Lower leg skin (tissue), 4 donors: Measurements from ENCODE around the gene ARTN. TPM values are rescaled to one million over a fixed set of nuclear protein-coding genes. Genes with fewer than 3 reads are reported as not detected.

Source experiments
- DNase-seq, 2 donors: peaks; one replicate each; pipeline ENCODE4 v3.0.0-alpha.2; 2019; ENCODE audit warnings: low spot score in 2 of 2
- H3K4me3 ChIP-seq: fragments of 200-600 bp; sonication (generic); 2 replicates; pipeline ENCODE4 v1.5.1; 2017; ENCODE audit warnings: mild to moderate bottlenecking, low read depth; ENCODE audit not compliant: poor library complexity, severe bottlenecking
- CTCF ChIP-seq, 3 donors: fragments of 450-650 bp; IDR thresholded peaks; one replicate each; pipeline ENCODE4 v1.5.1; 2016; ENCODE audit warnings: antibody characterized with exemption in 3 of 3, mild to moderate bottlenecking in 3 of 3, moderate library complexity in 2 of 3
- POLR2A ChIP-seq, 2 donors: fragments of 450-650 bp; IDR thresholded peaks; one replicate each; pipeline ENCODE4 v1.6.1; 2016 to 2017; ENCODE audit warnings: antibody characterized with exemption in 2 of 2, mild to moderate bottlenecking in 1 of 2, moderate library complexity in 1 of 2
- WGBS, 2 donors: methylation state at CpG; one replicate each; pipeline ENCODE4 v1.1.5; 2018; 5-methylcytosine and 5-hydroxymethylcytosine counted together
- intact Hi-C: fragments of 100-400 bp; cut with DNase I; formaldehyde crosslinking; loops from one replicate; pipeline ENCODE4 v1.15.0; 2023; ENCODE audit warnings: low total_unique reads
- total RNA-seq, 4 donors: library from RNA; depleted of rRNA; stranded (reverse); fragments of >200 nt; gene quantifications; one replicate each; pipeline ENCODE4 v1.1.0, GENCODE V29; 2016

ARTN gene
- total RNA-seq, 4 donors from 2014 or later: 0.63 to 3.6 (median 0.84) TPM

DNA sequence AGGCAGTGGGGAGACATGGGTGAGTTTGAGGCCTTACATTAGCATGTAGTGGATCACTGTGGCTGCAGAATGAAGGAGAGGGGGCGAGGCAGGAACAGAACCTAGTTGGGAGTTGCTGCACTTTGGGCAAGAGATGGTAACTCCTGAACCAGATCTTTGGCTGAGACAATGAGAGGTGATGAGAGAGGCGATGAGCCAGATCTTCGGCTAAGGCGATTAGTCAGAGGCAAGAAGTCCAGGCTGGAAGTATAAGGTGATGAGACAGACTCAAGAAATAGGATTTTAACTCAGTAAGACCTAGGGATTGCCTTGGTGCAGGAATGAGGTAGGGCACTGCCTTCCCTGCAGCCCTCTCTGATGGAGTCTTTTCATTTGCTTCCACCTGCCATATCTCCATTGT, 9.1 kb upstream of the ARTN start:
- H3K4me3 ChIP-seq: no peak overlapping the region
- intact Hi-C loops: no loop called here
- 66 to 79% methylated on average over 4 of the region's 4 CpGs for WGBS, 2 donors
- no peak for DNase-seq
- TF ChIP-seq CTCF (IDR thresholded peaks at IDR 0.05): no peak
- TF ChIP-seq POLR2A (IDR thresholded peaks at IDR 0.05): no peak

- DNase-seq: no peak
- intact Hi-C loops: no loop called here
- TF ChIP-seq POLR2A (IDR thresholded peaks at IDR 0.05): no peak
- no peak for TF ChIP-seq CTCF (IDR thresholded peaks at IDR 0.05)
- H3K4me3 ChIP-seq: no peak overlapping the region
- WGBS, 2 donors: 92 to 93% methylated on average over 9 of the region's 9 CpGs
Observed at GRCh38 chr1:43925846-43926245, 7.8 kb upstream of the ARTN start.

GRCh38 chr1:43930168-43930948, 3.2 kb upstream of the ARTN start:
- no peak for DNase-seq
- WGBS, 2 donors: 74 to 77% methylated on average over 7 to 9 of the region's 10 CpGs
- no peak overlapping the region for H3K4me3 ChIP-seq
- intact Hi-C loops: loop anchor here (5.0 to 10.0 kb wide), 3 partner anchors 114 to 406 kb away; no protein-coding TSS in a partner anchor
- TF ChIP-seq POLR2A (IDR thresholded peaks at IDR 0.05) (no peak), CTCF (IDR thresholded peaks at IDR 0.05) (no peak)

DNA sequence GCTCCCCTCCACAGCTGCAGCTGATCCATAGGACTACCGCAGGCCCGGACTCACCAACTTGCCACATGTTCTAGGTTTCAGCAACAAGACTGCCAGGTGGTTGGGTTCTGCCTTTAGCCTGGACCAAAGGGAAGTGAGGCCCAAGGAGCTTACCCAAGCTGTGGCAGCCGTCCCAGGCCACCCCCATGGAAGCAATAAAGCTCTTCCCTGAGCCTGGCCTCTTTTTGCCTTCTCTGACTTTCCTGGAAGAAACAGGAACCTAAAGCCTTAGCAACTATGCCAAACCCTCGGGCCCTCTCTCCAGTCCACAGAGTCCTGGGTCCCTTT, 2.7 kb upstream of the ARTN start:
- no peak overlapping the region for H3K4me3 ChIP-seq
- no peak for DNase-seq
- TF ChIP-seq POLR2A (IDR thresholded peaks at IDR 0.05): no peak
- no peak for TF ChIP-seq CTCF (IDR thresholded peaks at IDR 0.05)
- intact Hi-C loops: loop anchor here (5.0 to 10.0 kb wide), 3 partner anchors 114 to 406 kb away; no protein-coding TSS in a partner anchor
- WGBS, 2 donors: 43 to 52% methylated on average over 4 of the region's 4 CpGs

GRCh38 chr1:43931711-43932660, 1.6 kb upstream of the ARTN start:
- no peak for DNase-seq
- WGBS, 2 donors: 83 to 89% methylated on average over 10 to 11 of the region's 13 CpGs
- no peak overlapping the region for H3K4me3 ChIP-seq
- intact Hi-C loops: loop anchor here (5.0 to 10.0 kb wide), 3 partner anchors 113 to 407 kb away; no protein-coding TSS in a partner anchor
- TF ChIP-seq CTCF (IDR thresholded peaks at IDR 0.05) (no peak), POLR2A (IDR thresholded peaks at IDR 0.05) (no peak)
